H1 (cell line): ENCODE results near the gene IL36RN. TPM values are rescaled to one million over a fixed set of nuclear protein-coding genes. Genes with fewer than 3 reads are reported as not detected.

ENCODE experiments used
- CTCF ChIA-PET: fragments of 300-600 bp; sonication (Branson Sonifier 250); formaldehyde crosslinking; loops from one replicate; lab custom pipeline; 2021; ENCODE audit not compliant: partially characterized antibody; lab: Charles Lee
- POLR2A ChIA-PET: fragments of 300-600 bp; sonication (Branson Sonifier 250); formaldehyde crosslinking; loops from one replicate; lab custom pipeline; 2021; ENCODE audit warnings: inconsistent platforms; ENCODE audit not compliant: partially characterized antibody; lab: Charles Lee
- DNase-seq, 2 experiments: peaks; one replicate each; pipeline versions ENCODE4 v3.0.0 to v3.0.0-alpha.2; 2010 to 2022; ENCODE audit warnings: low spot score in 2 of 2, low read depth in 1 of 2, mixed read lengths in 1 of 2
- FAIRE-seq: peaks from 2 replicates; lab custom pipeline; 2011; peaks lifted over from hg19 to GRCh38; lab: Jason Lieb, UNC
- H2AFZ ChIP-seq: 2 replicates; pipeline ENCODE4 v1.8.1; 2012; ENCODE audit warnings: low read length, inconsistent platforms
- H2AK5ac ChIP-seq: 2 replicates; pipeline ENCODE4 v1.6.1; 2013; ENCODE audit warnings: low read depth, low read length
- H2BK120ac ChIP-seq: replicated peaks from 2 replicates; pipeline ENCODE3; 2013; ENCODE audit warnings: low read depth, low read length, inconsistent platforms
- H2BK12ac ChIP-seq: 2 replicates; pipeline ENCODE4 v1.6.1; 2013; ENCODE audit warnings: low read depth, low read length
- H2BK15ac ChIP-seq: 2 replicates; pipeline ENCODE4 v1.6.1; 2013; ENCODE audit warnings: low read length
- H2BK20ac ChIP-seq: 2 replicates; pipeline ENCODE4 v1.6.1; 2013; ENCODE audit warnings: low read length
- H2BK5ac ChIP-seq: 2 replicates; pipeline ENCODE4 v1.6.1; 2013; ENCODE audit warnings: low read depth, low read length
- H3K14ac ChIP-seq: 2 replicates; pipeline ENCODE4 v1.6.1; 2013; ENCODE audit warnings: inconsistent platforms; ENCODE audit not compliant: insufficient read length
- H3K18ac ChIP-seq: 2 replicates; pipeline ENCODE4 v1.6.1; 2013; ENCODE audit warnings: low read length; ENCODE audit errors: extremely low read depth
- H3K23ac ChIP-seq: 2 replicates; pipeline ENCODE4 v1.6.1; 2013; ENCODE audit warnings: inconsistent platforms; ENCODE audit not compliant: insufficient read length
- H3K23me2 ChIP-seq: 2 replicates; pipeline ENCODE4 v1.6.1; 2013; ENCODE audit warnings: low read depth, low read length
- H3K27ac ChIP-seq: 2 replicates; pipeline ENCODE4 v1.6.1; 2011; ENCODE audit warnings: low read depth, low read length, inconsistent platforms
- H3K27me3 ChIP-seq, 4 experiments: replicated peaks in 1 of 4; 1 replicate in 1 of 4; 2 replicates in 3 of 4; pipeline versions ENCODE4 v1.6.1 to v1.8.1; 2011 to 2013; ENCODE audit warnings: low read length in 3 of 4, mild to moderate bottlenecking in 3 of 4, inconsistent platforms in 2 of 4, mixed read lengths in 2 of 4, moderate library complexity in 1 of 4; ENCODE audit not compliant: control insufficient read depth in 3 of 4, insufficient read depth in 3 of 4; ENCODE audit errors: extremely low read depth in 1 of 4
- H3K36me3 ChIP-seq, 4 experiments: 2 replicates each; pipeline versions ENCODE4 v1.6.1 to v1.8.1; 2011 to 2013; ENCODE audit warnings: mild to moderate bottlenecking in 4 of 4, low read length in 3 of 4, moderate library complexity in 2 of 4, control low read depth in 1 of 4, inconsistent platforms in 1 of 4; ENCODE audit not compliant: insufficient read depth in 4 of 4, control insufficient read depth in 2 of 4
- H3K4ac ChIP-seq: replicated peaks from 2 replicates; pipeline ENCODE3; 2013; ENCODE audit warnings: low read length, low read depth, mixed read lengths, inconsistent platforms; ENCODE audit not compliant: insufficient read length
- H3K4me1 ChIP-seq, 4 experiments: replicated peaks in 1 of 4; 1 replicate in 1 of 4; 2 replicates in 3 of 4; pipeline versions ENCODE4 v1.6.1 to v1.8.1; 2011 to 2013; ENCODE audit warnings: low read length in 3 of 4, inconsistent platforms in 2 of 4, mixed read lengths in 1 of 4; ENCODE audit not compliant: insufficient read depth in 4 of 4, control insufficient read depth in 3 of 4
- H3K4me2 ChIP-seq, 2 experiments: 2 replicates each; pipeline versions ENCODE4 v1.6.1 to v1.8.1; 2011 to 2013; ENCODE audit warnings: low read depth in 2 of 2, low read length in 2 of 2, control low read depth in 1 of 2, inconsistent platforms in 1 of 2, mild to moderate bottlenecking in 1 of 2; ENCODE audit not compliant: insufficient read depth in 1 of 2
- H3K4me3 ChIP-seq, 4 experiments: fragments of 200-600, 300-600 bp in 1 of 4; sonication (generic), shearing (Covaris generic), sonication (Bioruptor Twin) in 1 of 4; 2 replicates each; pipeline versions ENCODE4 v1.5.1 to v1.8.1; 2011 to 2016; ENCODE audit warnings: low read length in 4 of 4, low read depth in 3 of 4, control low read depth in 2 of 4, inconsistent platforms in 2 of 4, mild to moderate bottlenecking in 2 of 4, mixed read lengths in 1 of 4, moderate library complexity in 1 of 4; ENCODE audit not compliant: insufficient read depth in 2 of 4; ENCODE audit errors: extremely low read depth in 1 of 4
- H3K56ac ChIP-seq: replicated peaks from 2 replicates; pipeline ENCODE3; 2013; ENCODE audit warnings: low read depth, mild to moderate bottlenecking, mixed read lengths, low read length, inconsistent platforms; ENCODE audit not compliant: insufficient read length
- H3K79me1 ChIP-seq: 2 replicates; pipeline ENCODE4 v1.6.1; 2013; ENCODE audit warnings: low read depth, low read length, control low read depth
- H3K79me2 ChIP-seq, 2 experiments: 2 replicates each; pipeline versions ENCODE4 v1.6.1 to v1.8.1; 2012 to 2013; ENCODE audit warnings: low read length in 2 of 2, mild to moderate bottlenecking in 2 of 2, inconsistent platforms in 1 of 2; ENCODE audit not compliant: insufficient read depth in 2 of 2, control insufficient read depth in 1 of 2
- H3K9ac ChIP-seq, 4 experiments: replicated peaks in 1 of 4; 1 replicate in 1 of 4; 2 replicates in 3 of 4; pipeline versions ENCODE4 v1.6.1 to v1.8.1; 2011 to 2013; ENCODE audit warnings: low read depth in 3 of 4, low read length in 3 of 4, control low read depth in 2 of 4, mild to moderate bottlenecking in 2 of 4, moderate library complexity in 2 of 4, inconsistent platforms in 1 of 4; ENCODE audit errors: extremely low read depth in 1 of 4
- H3K9me3 ChIP-seq, 2 experiments: 2 replicates each; pipeline versions ENCODE4 v1.6.1 to v1.8.1; 2012 to 2013; ENCODE audit warnings: mild to moderate bottlenecking in 2 of 2, moderate library complexity in 2 of 2, control low read depth in 1 of 2, inconsistent platforms in 1 of 2, low read depth in 1 of 2, low read length in 1 of 2, mixed read lengths in 1 of 2; ENCODE audit not compliant: insufficient read depth in 2 of 2
- H4K20me1 ChIP-seq, 2 experiments: replicated peaks in 1 of 2; 2 replicates each; pipeline versions ENCODE3 to v1.8.1; 2011 to 2013; ENCODE audit warnings: inconsistent platforms in 2 of 2, low read length in 2 of 2, mild to moderate bottlenecking in 1 of 2; ENCODE audit not compliant: insufficient read depth in 2 of 2, control insufficient read depth in 1 of 2
- H4K5ac ChIP-seq: 2 replicates; pipeline ENCODE4 v1.6.1; 2013; ENCODE audit warnings: low read length, low read depth, mixed read lengths, inconsistent platforms; ENCODE audit not compliant: insufficient read length
- H4K8ac ChIP-seq: 2 replicates; pipeline ENCODE4 v1.8.0; 2013; ENCODE audit warnings: mild to moderate bottlenecking, moderate library complexity, low read length, inconsistent platforms; ENCODE audit not compliant: insufficient read depth; ENCODE audit errors: extremely low read depth
- H4K91ac ChIP-seq: replicated peaks from 2 replicates; pipeline ENCODE3; 2013; ENCODE audit warnings: low read length, mixed read lengths, inconsistent platforms; ENCODE audit not compliant: insufficient read length
- ASH2L ChIP-seq: fragments of 200-600, 300-600 bp; sonication (generic); IDR thresholded peaks from one replicate; pipeline ENCODE4 v1.7.1; 2017; ENCODE audit warnings: low read length
- CBX5 ChIP-seq: fragments of 300-800, 300-1000 bp; sonication (generic); IDR thresholded peaks from 2 replicates; pipeline ENCODE4 v1.7.1; 2016; ENCODE audit warnings: antibody characterized with exemption, low read length, low read depth
- EP300 ChIP-seq, 2 experiments: IDR thresholded peaks; 1 replicate in 1 of 2; 2 replicates in 1 of 2; pipeline ENCODE4 v1.6.1; 2011 to 2012; ENCODE audit warnings: low read depth in 2 of 2, low read length in 2 of 2, mild to moderate bottlenecking in 2 of 2, borderline replicate concordance in 1 of 2, inconsistent platforms in 1 of 2, moderate library complexity in 1 of 2
- EZH2 ChIP-seq: fragments of 200-600 bp; sonication (generic); IDR thresholded peaks from 2 replicates; pipeline ENCODE4 v1.7.1; 2012; ENCODE audit warnings: low read depth, mild to moderate bottlenecking, moderate library complexity, low read length, inconsistent platforms; ENCODE audit not compliant: severe bottlenecking
- FOSL1 ChIP-seq: IDR thresholded peaks from 2 replicates; pipeline ENCODE4 v1.6.1; 2011; ENCODE audit warnings: mild to moderate bottlenecking, low read depth, low read length, moderate library complexity; ENCODE audit not compliant: insufficient read depth
- HDAC6 ChIP-seq: IDR thresholded peaks from one replicate; pipeline ENCODE4 v1.7.1; 2012; ENCODE audit warnings: low read depth, mild to moderate bottlenecking, inconsistent platforms, low read length, moderate library complexity
- KDM4A ChIP-seq: IDR thresholded peaks from one replicate; pipeline ENCODE4 v1.7.1; 2012; ENCODE audit warnings: low read depth, mild to moderate bottlenecking, moderate library complexity, low read length, inconsistent platforms; ENCODE audit not compliant: severe bottlenecking
- MAFK ChIP-seq: IDR thresholded peaks from 2 replicates; pipeline ENCODE4 v1.6.1; 2012; ENCODE audit warnings: low read depth, mild to moderate bottlenecking, improper control_type of control experiment, low read length
- NANOG ChIP-seq: IDR thresholded peaks from 2 replicates; pipeline ENCODE4 v1.6.1; 2011; ENCODE audit warnings: low read length, low read depth, mild to moderate bottlenecking, inconsistent platforms; ENCODE audit not compliant: insufficient read depth, poor library complexity, severe bottlenecking
- POLR2A ChIP-seq, 2 experiments: IDR thresholded peaks; 1 replicate in 1 of 2; 2 replicates in 1 of 2; pipeline ENCODE4 v1.6.1; 2011; ENCODE audit warnings: low read depth in 2 of 2, low read length in 2 of 2, mild to moderate bottlenecking in 2 of 2; ENCODE audit errors: control extremely low read depth in 1 of 2
- RXRA ChIP-seq: IDR thresholded peaks from 2 replicates; pipeline ENCODE4 v1.6.1; 2011; ENCODE audit warnings: low read depth, mild to moderate bottlenecking, low read length, moderate library complexity; ENCODE audit not compliant: insufficient read depth
- SAP30 ChIP-seq: fragments of 300-600 bp; sonication (generic); IDR thresholded peaks from 2 replicates; pipeline ENCODE4 v1.7.1; 2012; ENCODE audit warnings: low read length, moderate library complexity, mild to moderate bottlenecking, inconsistent platforms; ENCODE audit not compliant: insufficient read depth, insufficient replicate concordance
- TAF7 ChIP-seq: optimal IDR thresholded peaks from 2 replicates; pipeline ENCODE3; 2011; ENCODE audit warnings: low read depth, mild to moderate bottlenecking, inconsistent platforms, low read length, moderate library complexity, borderline replicate concordance
- YY1 ChIP-seq: IDR thresholded peaks from 2 replicates; pipeline ENCODE4 v1.6.1; 2011; ENCODE audit warnings: low read depth, mild to moderate bottlenecking, low read length
- WGBS, 2 experiments: shearing (Covaris generic) in 1 of 2; methylation state at CpG; one replicate each; pipeline versions ENCODE4 v1.1.6 to v1.1.7; 2013 to 2015; ENCODE audit warnings: low lambda C conversion rate in 2 of 2, mixed read lengths in 2 of 2, inconsistent platforms in 1 of 2, low coverage in 1 of 2, missing lambda C conversion rate in 1 of 2; ENCODE audit not compliant: insufficient replicate concordance in 2 of 2, insufficient coverage in 1 of 2, insufficient read length in 1 of 2; ENCODE audit errors: extremely low coverage in 1 of 2, missing lambda C conversion rate in 1 of 2; 5-methylcytosine and 5-hydroxymethylcytosine counted together
- polyA plus RNA-seq, 7 experiments: library from polyadenylated mRNA; depleted of rRNA in 3 of 7; stranded (reverse) in 5 of 7; unstranded in 2 of 7; fragments of >200 nt in 5 of 7; fragments of 200-250 nt in 2 of 7; gene quantifications; 1 replicate in 5 of 7; 2 replicates in 1 of 7; 4 replicates in 1 of 7; pipeline versions ENCODE4 v1.2.1 to v1.2.3, GENCODE V29; 2011 to 2013; ENCODE audit warnings: missing spikeins in 2 of 7, mixed read lengths in 2 of 7
- total RNA-seq: library from RNA; stranded (reverse); fragmentation: NEBNext Ultra II Directional; extraction: Animal tissue kit (Norgen Biotek cat#: 25700); gene quantifications from 2 replicates; pipeline ENCODE4 v1.2.1, GENCODE V29; 2021

The IL36RN gene
- total and polyA plus RNA-seq, 2 of the 8 experiments (the other 6 are each of a cell fraction or from before 2014, with no cell fraction given): not detected

DNA sequence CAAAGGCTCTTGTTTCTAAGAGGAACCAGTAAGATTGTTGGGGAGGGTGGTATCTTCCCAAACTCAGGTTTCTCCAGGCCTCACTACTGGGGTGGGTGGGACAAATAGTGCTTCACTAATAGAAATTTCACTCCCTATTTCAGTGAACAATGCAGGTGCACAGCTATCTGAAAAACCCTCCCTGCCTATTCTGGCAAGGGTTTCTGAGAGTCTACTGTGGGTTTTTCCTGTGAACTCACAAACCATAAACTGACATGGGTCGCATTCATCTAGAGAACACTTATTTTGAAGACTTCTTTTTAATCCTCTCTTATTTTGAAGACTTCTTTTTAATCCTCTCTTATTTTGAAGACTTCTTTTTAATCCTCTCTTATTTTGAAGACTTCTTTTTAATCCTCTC is 49.4 kb upstream of the IL36RN start:
- H3K79me1 ChIP-seq: no peaks in the 10 kb centered on the region
- no peak overlapping the region for H4K91ac ChIP-seq
- H3K23ac ChIP-seq: no peak overlapping the region
- no peak overlapping the region for H4K8ac ChIP-seq
- no peak overlapping the region for H3K4ac ChIP-seq
- H3K14ac ChIP-seq: no peak overlapping the region
- no peak overlapping the region for H3K9ac ChIP-seq
- ChIA-PET POLR2A (no interaction called here), CTCF (interaction anchor here (1.0 to 1.9 kb wide), 2 partner anchors 47 to 50 kb away, joined by 3 to 6 read pairs; no protein-coding TSS in a partner anchor)
- H2AK5ac ChIP-seq: no peak overlapping the region
- no peak overlapping the region for H3K56ac ChIP-seq
- H2BK15ac ChIP-seq: no peak overlapping the region
- no peak overlapping the region for H3K4me3 ChIP-seq
- no peak overlapping the region for H2AFZ ChIP-seq
- H3K9me3 ChIP-seq: peaks cover 0 to 3% of the 10 kb centered on the region in 2 experiments; a peak in 1 of 4 replicates
- no peak for FAIRE-seq
- no peak for DNase-seq
- H2BK12ac ChIP-seq: no peak overlapping the region
- no peaks in the 10 kb centered on the region for H3K4me1 ChIP-seq
- no peak overlapping the region for H2BK20ac ChIP-seq
- H4K5ac ChIP-seq: no peak overlapping the region
- no peak overlapping the region for H2BK120ac ChIP-seq
- H3K79me2 ChIP-seq: no peaks in the 10 kb centered on the region
- no peaks in the 10 kb centered on the region for H3K23me2 ChIP-seq
- H3K4me2 ChIP-seq: no peak overlapping the region
- H4K20me1 ChIP-seq: no peaks in the 10 kb centered on the region
- H3K18ac ChIP-seq: no peak overlapping the region
- WGBS, 2 experiments: 88% methylated on average over 1 of the region's 1 CpG; no CpG with 5 or more reads in 1 of the 2 experiments
- H3K27ac ChIP-seq: no peak overlapping the region
- H3K27me3 ChIP-seq: no peaks in the 10 kb centered on the region
- no peak overlapping the region for H2BK5ac ChIP-seq
- no peaks in the 10 kb centered on the region for H3K36me3 ChIP-seq
- TF ChIP-seq TAF7 (no peak), SAP30 (no peak), ASH2L (no peak), YY1 (no peak), FOSL1 (no peak), KDM4A (no peak), RXRA (no peak), EZH2 (no peak), CBX5 (no peak), MAFK (no peak), HDAC6 (no peak), POLR2A (IDR thresholded peaks at IDR 0.05; ENCODE audit: control extremely low read depth in 1 of 2, low read depth in 2 of 2, low read length in 2 of 2) (no peak), NANOG (no peak), EP300 (IDR thresholded peaks at IDR 0.05; ENCODE audit: borderline replicate concordance in 1 of 2, low read depth in 2 of 2, low read length in 2 of 2) (no peak)
